HepG2 (cell line): Measurements from ENCODE around the gene METTL26. TPM values are rescaled to one million over a fixed set of nuclear protein-coding genes. Genes with fewer than 3 reads are reported as not detected.
A peak's percentile ranks its signal among the peaks of the same experiment; 100 is the strongest.

Experiments
- HIC2 ChIP-seq: sonication (generic); formaldehyde crosslinking; IDR thresholded peaks from 2 replicates; pipeline ENCODE4 v1.9.0; 2022; ENCODE audit warnings: low read depth, missing genetic modification reagents
- HIVEP1 ChIP-seq: sonication (generic); formaldehyde crosslinking; IDR thresholded peaks from 2 replicates; pipeline ENCODE4 v1.4.0; 2020; ENCODE audit warnings: mild to moderate bottlenecking, missing genetic modification reagents
- IRX3 ChIP-seq: sonication (generic); formaldehyde crosslinking; IDR thresholded peaks from 2 replicates; pipeline ENCODE4 v1.8.1; 2023; ENCODE audit warnings: mild to moderate bottlenecking, low read depth, missing genetic modification reagents, borderline replicate concordance
- KAT7 ChIP-seq: IDR thresholded peaks from 2 replicates; pipeline ENCODE4 v1.6.1; 2018; ENCODE audit warnings: borderline replicate concordance, missing compliant biosample characterization
- MEF2D ChIP-seq: sonication (generic); formaldehyde crosslinking; IDR thresholded peaks from 2 replicates; pipeline ENCODE4 v1.5.1; 2020; ENCODE audit warnings: mild to moderate bottlenecking, missing genetic modification reagents
- MTF1 ChIP-seq: sonication (generic); formaldehyde crosslinking; IDR thresholded peaks from 2 replicates; pipeline ENCODE4 v1.5.0; 2020; ENCODE audit warnings: missing genetic modification reagents
- NFAT5 ChIP-seq: sonication (generic); formaldehyde crosslinking; IDR thresholded peaks from 2 replicates; pipeline ENCODE4 v1.4.0; 2020; ENCODE audit warnings: missing genetic modification reagents
- NONO ChIP-seq, 2 experiments: fragments of 450-650 bp in 1 of 2; sonication (generic) in 1 of 2; formaldehyde crosslinking in 1 of 2; IDR thresholded peaks in 1 of 2; conservative IDR thresholded peaks in 1 of 2; 2 replicates each; pipeline versions ENCODE4 v1.6.1 to v1.8.0; 2017 to 2022; ENCODE audit warnings: mild to moderate bottlenecking in 1 of 2, missing genetic modification reagents in 1 of 2, moderate library complexity in 1 of 2
- NR2F6 ChIP-seq, 2 experiments: IDR thresholded peaks; 2 replicates each; pipeline ENCODE4 v1.6.1; 2016; ENCODE audit warnings: antibody characterized with exemption in 1 of 2, mild to moderate bottlenecking in 1 of 2
- PRDM4 ChIP-seq: sonication (generic); formaldehyde crosslinking; IDR thresholded peaks from 2 replicates; pipeline ENCODE4 v1.9.0; 2021; ENCODE audit warnings: missing genetic modification reagents, borderline replicate concordance
- REPIN1 ChIP-seq: sonication (generic); formaldehyde crosslinking; IDR thresholded peaks from 2 replicates; pipeline ENCODE4 v1.8.0; 2022; ENCODE audit warnings: missing genetic modification reagents, low read depth, mild to moderate bottlenecking, borderline replicate concordance
- RNF2 ChIP-seq: fragments of 450-650 bp; conservative IDR thresholded peaks from 2 replicates; pipeline ENCODE4 v1.6.1; 2016; ENCODE audit warnings: low read depth
- SOX5 ChIP-seq: IDR thresholded peaks from 2 replicates; pipeline ENCODE4 v1.6.1; 2016; ENCODE audit warnings: borderline replicate concordance
- ZBTB38 ChIP-seq: sonication (generic); formaldehyde crosslinking; IDR thresholded peaks from 2 replicates; pipeline ENCODE4 v1.5.1; 2020; ENCODE audit warnings: mild to moderate bottlenecking, missing genetic modification reagents
- ZFP36 ChIP-seq: fragments of 150-350 bp; IDR thresholded peaks from 2 replicates; pipeline ENCODE4 v1.6.1; 2018; ENCODE audit warnings: borderline replicate concordance, low read length, low read depth; ENCODE audit not compliant: partially characterized antibody
- ZNF446 ChIP-seq: sonication (generic); formaldehyde crosslinking; IDR thresholded peaks from 2 replicates; pipeline ENCODE4 v1.5.0; 2020; ENCODE audit warnings: mild to moderate bottlenecking, missing genetic modification reagents
- ZNF556 ChIP-seq: sonication (generic); formaldehyde crosslinking; IDR thresholded peaks from 2 replicates; pipeline ENCODE4 v1.4.0; 2020; ENCODE audit warnings: mild to moderate bottlenecking, missing genetic modification reagents, borderline replicate concordance
- ZNF781 ChIP-seq: sonication (generic); formaldehyde crosslinking; IDR thresholded peaks from 2 replicates; pipeline ENCODE4 v1.5.1; 2020; ENCODE audit warnings: borderline replicate concordance, mild to moderate bottlenecking, missing genetic modification reagents; ENCODE audit errors: not compliant biosample characterization
- polyA plus RNA-seq, 8 experiments: library from polyadenylated mRNA; depleted of rRNA in 3 of 8; stranded (reverse) in 7 of 8; unstranded in 1 of 8; fragments of >200 nt; fragmentation: Illumina TruSeq in 4 of 8; extraction: Trizol in 4 of 8; gene quantifications; 2 replicates each; pipeline versions ENCODE4 v1.2.1 to v1.2.3, GENCODE V29; 2011 to 2016; ENCODE audit warnings: low read depth in 4 of 8, missing spikeins in 1 of 8, mixed read lengths in 1 of 8; ENCODE audit not compliant: insufficient read depth in 1 of 8
- total RNA-seq, 5 experiments: library from RNA; depleted of rRNA; stranded (reverse); fragments of >200 nt; fragmentation: Illumina TruSeq; extraction: Trizol; gene quantifications; 2 replicates each; pipeline ENCODE4 v1.2.3, GENCODE V29; 2016; ENCODE audit warnings: low read depth in 1 of 5

METTL26 gene
- total and polyA plus RNA-seq, 2 of the 13 experiments (the other 11 are each of a cell fraction or from before 2014, with no cell fraction given): 65.5 to 70.1 TPM

GRCh38 chr16:610513-611381 lies 25.4 kb downstream of the METTL26 start (continued):
- TF ChIP-seq NFAT5 (CRISPR knock-in tag) (no peak), ZNF446 (CRISPR knock-in tag) (no peak), NONO (IDR thresholded peaks at IDR 0.05) (no peak), NONO (CRISPR knock-in tag; conservative IDR thresholded peaks at IDR 0.05) (no peak), ZFP36 (no peak), ZNF781 (CRISPR knock-in tag) (no peak), MTF1 (CRISPR knock-in tag) (no peak), HIC2 (CRISPR knock-in tag) (no peak), ZBTB38 (CRISPR knock-in tag) (peak; percentile 69), MEF2D (CRISPR knock-in tag) (no peak; the same call in 1 of the 2 replicates), ZNF556 (CRISPR knock-in tag) (no peak), HIVEP1 (CRISPR knock-in tag) (peak; percentile 53; the same call in 1 of the 2 replicates), KAT7 (no peak), RNF2 (no peak), REPIN1 (CRISPR knock-in tag) (no peak), IRX3 (CRISPR knock-in tag) (no peak), PRDM4 (no peak), NR2F6 (IDR thresholded peaks at IDR 0.05) (peak; percentile 27; the same call in 1 of the 2 replicates), NR2F6 (CRISPR knock-in tag; IDR thresholded peaks at IDR 0.05) (peak; percentile 31; the same call in 1 of the 2 replicates), SOX5 (CRISPR knock-in tag) (no peak)
